Measurements from ENCODE around the gene PDLIM3.
"Not testable (repeated sequence)": the region's sequence is repeated elsewhere in the genome, so short reads cannot be mapped to it uniquely, and the experiment has no call there.

PDLIM3 gene

DNA sequence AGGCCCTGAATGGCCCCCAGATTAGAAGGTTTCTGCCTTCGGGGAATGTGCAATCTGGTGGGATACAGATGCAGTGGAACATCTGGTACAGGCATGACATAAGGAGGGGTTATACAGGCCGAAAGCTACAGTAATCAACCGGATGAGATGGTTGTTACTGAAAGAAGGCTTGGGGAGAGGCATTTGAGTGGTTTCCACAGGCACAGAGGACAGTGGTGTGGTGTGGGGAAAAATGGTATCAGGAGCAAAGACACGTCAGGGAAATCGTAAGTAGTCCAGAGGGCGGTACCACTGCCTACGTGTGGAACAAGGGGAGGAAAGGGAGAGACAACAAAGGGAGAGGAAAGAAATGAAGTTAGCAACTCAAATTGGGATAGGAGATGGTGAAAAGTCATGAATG, 3.0 kb downstream of the PDLIM3 start:
- no peak for TF ChIP-seq ZFX (IDR thresholded peaks at IDR 0.05)
- TF ChIP-seq, protein P1, sequence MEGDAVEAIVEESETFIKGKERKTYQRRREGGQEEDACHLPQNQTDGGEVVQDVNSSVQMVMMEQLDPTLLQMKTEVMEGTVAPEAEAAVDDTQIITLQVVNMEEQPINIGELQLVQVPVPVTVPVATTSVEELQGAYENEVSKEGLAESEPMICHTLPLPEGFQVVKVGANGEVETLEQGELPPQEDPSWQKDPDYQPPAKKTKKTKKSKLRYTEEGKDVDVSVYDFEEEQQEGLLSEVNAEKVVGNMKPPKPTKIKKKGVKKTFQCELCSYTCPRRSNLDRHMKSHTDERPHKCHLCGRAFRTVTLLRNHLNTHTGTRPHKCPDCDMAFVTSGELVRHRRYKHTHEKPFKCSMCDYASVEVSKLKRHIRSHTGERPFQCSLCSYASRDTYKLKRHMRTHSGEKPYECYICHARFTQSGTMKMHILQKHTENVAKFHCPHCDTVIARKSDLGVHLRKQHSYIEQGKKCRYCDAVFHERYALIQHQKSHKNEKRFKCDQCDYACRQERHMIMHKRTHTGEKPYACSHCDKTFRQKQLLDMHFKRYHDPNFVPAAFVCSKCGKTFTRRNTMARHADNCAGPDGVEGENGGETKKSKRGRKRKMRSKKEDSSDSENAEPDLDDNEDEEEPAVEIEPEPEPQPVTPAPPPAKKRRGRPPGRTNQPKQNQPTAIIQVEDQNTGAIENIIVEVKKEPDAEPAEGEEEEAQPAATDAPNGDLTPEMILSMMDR (conservative IDR thresholded peaks at IDR 0.05) = no peak
- no peak overlapping the region for H3K27ac ChIP-seq

DNA sequence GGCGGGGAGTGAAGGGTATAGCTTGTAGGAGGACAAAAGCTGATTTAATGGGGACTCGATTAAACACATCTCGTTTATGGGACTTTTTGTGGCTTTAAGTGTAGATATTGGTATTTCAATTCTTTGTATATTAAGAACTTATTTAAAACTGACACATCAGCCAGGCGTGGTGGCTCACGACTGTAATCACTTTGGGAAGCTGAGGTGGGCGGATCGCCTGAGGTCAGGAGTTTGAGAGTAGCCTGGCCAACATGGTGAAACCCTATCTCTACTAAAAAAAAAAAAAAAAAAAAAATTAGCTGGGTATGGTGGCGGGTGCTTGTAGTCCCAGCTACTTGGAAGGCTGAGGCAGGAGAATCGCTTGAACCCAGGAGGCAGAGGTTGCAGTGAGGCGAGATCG, 3.7 kb downstream of the PDLIM3 start:
- not testable (repeated sequence) for H3K27ac ChIP-seq

DNA sequence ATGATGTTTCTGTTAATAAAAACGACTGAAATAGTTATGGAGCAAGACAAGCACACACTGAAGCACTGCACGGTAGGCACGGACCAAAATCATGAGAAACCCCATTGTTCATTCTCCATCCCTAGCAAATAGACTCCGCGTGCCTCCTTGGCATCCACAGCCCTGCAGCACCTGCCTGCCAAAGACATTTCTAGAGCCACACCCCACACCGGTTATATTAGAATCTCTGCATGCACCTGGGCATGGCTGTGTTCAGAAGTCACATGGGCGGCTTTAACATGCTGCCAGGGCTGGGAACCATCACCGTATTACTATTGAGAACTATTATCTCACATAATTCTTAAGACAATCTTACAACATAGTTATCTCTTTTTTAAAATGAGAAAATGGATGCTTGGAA, 5.9 kb downstream of the PDLIM3 start:
- H3K27ac ChIP-seq = no peak overlapping the region
- no peak for TF ChIP-seq ZFX (IDR thresholded peaks at IDR 0.05)
- TF ChIP-seq, protein P1 (conservative IDR thresholded peaks at IDR 0.05) = no peak

DNA sequence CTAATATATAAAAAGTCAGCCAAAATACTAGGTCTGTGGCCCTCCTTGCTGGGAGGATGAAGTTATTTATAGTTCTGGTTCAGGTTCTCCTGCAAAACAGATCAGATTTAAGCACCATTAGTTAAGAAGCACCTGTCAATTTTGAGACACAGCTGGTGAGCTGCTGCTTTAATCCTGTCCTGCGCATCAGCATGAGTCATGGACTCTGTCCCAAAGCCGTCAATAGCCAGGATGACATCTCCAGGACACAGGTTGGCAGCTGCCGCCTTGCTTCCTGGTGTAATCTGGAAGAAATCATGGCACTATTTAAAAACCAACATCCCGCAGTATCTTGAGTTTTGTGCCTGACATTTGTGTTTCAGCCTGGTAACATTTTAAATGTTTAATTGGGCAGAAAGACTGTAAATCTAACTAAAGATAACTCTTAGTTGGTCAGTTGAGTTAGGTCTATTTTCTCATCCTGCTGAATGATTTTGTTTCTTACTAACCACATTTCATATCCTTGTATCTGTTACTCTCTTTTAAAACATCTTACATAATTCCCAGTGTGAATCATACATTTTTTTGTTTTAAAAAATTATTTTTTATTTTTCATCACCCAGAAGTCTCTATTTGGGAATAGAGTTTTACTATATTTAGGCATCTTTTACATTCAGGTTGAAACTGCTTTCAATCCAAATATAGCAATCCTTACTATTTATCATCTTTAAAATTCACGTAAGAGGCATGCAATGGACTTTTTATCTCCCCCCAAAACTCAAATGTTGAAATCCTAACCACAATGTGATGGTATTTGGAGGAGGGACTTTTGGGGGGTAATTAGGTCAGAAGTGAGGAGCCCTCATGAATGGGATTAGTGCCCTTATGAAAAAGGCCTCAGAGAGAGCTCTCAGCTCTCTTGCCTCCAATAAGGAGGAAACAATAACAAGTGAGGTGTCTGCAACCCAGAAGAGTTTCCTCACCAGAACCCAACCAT, 10.1 kb downstream of the PDLIM3 start:
- TF ChIP-seq ZFX (IDR thresholded peaks at IDR 0.05) = no peak
- TF ChIP-seq, protein P1 (conservative IDR thresholded peaks at IDR 0.05) = no peak
- H3K27ac ChIP-seq = no peak overlapping the region

DNA sequence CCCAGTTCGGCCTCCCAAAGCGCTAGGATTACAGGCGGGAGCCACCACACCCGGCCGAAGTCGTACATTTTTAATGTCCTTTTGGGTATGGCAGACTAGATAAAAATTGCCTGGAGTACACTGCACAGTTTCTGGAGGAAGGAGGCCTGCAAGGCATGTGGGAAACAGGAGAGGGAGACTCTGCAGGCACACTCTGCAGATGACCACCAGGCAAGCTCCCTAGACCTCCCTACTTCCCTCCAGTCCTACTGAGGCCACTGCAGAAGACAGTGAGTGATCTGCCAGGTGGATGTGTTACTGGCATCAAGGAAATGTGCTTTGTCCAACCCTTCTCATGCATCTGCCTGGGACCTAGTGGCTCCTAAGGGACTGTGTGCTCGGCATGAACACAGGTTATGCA, 11.4 kb downstream of the PDLIM3 start:
- TF ChIP-seq ZFX (IDR thresholded peaks at IDR 0.05) = no peak
- TF ChIP-seq, protein P1 (conservative IDR thresholded peaks at IDR 0.05) = no peak

DNA sequence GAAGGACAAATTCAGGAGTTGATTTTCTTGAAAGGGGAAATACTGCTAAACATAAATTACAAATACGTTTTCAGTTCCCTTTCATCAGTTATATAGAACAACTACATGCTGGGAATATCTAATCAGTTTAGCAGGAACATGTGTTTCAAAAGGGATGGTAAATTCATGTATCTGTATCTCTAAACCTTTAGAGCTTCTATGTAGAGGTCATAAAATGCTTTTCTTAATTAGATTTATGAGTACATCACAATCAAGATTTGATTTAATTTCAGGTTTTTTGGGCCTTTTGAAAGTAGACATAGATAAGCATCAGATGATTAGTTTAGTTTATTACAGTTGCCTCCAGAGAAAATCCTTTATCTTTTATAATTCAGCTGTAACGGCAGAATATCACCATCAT, 12.9 kb downstream of the PDLIM3 start:
- TF ChIP-seq ZFX (IDR thresholded peaks at IDR 0.05) = no peak
- TF ChIP-seq, protein P1 (conservative IDR thresholded peaks at IDR 0.05) = no peak
- no peak overlapping the region for H3K27ac ChIP-seq

More for the DNA sequence above, 11.4 kb downstream of the PDLIM3 start:
- no peak overlapping the region for H3K27ac ChIP-seq

DNA sequence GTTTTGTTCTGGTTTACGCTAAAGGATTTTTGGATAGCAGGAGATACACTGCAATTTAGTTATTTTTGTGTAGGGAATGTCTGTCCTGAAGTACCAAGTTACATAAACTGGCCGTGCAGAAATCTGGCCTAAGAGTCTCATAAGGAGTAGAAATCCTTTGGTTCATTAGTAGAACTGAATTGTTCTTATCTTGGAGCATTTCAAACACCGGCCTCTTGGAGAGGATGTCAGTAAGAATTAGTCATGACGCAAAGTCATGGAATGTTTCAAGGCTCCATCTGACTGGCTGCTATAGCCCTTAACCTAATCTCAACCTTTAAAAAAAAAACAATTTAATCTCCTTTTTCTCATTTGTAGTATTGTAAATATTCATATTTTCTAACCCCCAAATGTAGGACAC, 15.2 kb downstream of the PDLIM3 start:
- H3K27ac ChIP-seq = no peak overlapping the region
- TF ChIP-seq, protein P1 (conservative IDR thresholded peaks at IDR 0.05) = no peak
- no peak for TF ChIP-seq ZFX (IDR thresholded peaks at IDR 0.05)

DNA sequence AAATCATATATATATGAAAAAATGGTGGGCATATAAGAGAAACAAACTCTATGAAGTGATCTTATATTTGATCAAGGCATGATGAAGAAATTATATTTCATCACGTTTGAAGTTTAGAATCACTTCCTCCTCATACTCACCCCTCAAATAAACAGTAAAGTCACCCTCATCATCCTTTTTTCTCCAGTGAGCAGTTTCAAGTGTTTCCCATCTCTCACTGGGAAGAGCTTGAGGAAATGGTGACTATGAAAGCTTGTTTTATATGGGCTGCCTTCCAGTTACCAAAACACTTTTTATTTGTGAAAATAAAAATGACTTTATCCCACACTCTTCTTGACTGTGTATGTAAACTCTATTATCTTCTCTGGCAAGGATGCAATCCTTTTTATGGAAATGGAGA, 16.8 kb downstream of the PDLIM3 start:
- TF ChIP-seq ZFX (IDR thresholded peaks at IDR 0.05) = no peak
- TF ChIP-seq, protein P1 (conservative IDR thresholded peaks at IDR 0.05) = no peak
- H3K27ac ChIP-seq = no peak overlapping the region

All from C4-2B (cell line).